GM19035 (cell line): ENCODE results near the gene ANKRD52.
"Not testable (repeated sequence)": the region's sequence is repeated elsewhere in the genome, so short reads cannot be mapped to it uniquely, and the experiment has no call there.

Source experiments
- ATAC-seq: cut with Tn5 transposase; IDR thresholded peaks from one replicate; pipeline ENCODE4 v1.9.1; 2021; ENCODE audit not compliant: unreplicated experiment

ANKRD52 gene

GRCh38 chr12:56258068-56258819 is at the start of gene ANKRD52:
TSS of gene ANKRD52 (minus strand) at chr12:56258384. CDS start at chr12:56258269, 115 bp downstream.
- ATAC-seq = peak; percentile 92

- ATAC-seq = no peak
Measured at GRCh38 chr12:56307221-56307965, 49.2 kb upstream of the ANKRD52 start.

- no peak for ATAC-seq
Measured at GRCh38 chr12:56304872-56305590, 46.8 kb upstream of the ANKRD52 start.

DNA sequence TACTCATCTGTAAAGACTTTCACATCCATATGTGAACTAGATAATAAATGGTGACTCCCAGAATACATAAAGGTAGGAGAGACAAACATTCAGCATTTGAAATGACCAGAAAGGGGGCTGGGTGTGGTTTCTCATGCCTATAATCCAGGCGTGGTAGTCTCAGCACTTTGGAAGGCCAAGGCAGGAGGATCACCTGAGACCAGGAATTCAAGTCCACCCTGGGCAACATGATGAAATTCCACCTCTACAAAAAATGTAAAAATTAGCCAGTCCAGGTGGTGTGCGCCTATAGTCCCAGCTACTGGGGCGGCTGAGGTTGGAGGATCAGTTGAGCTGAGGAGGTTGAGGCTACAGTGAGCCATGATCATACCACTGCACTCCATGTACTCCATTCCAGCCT is 46.1 kb upstream of the ANKRD52 start:
- no peak for ATAC-seq

DNA sequence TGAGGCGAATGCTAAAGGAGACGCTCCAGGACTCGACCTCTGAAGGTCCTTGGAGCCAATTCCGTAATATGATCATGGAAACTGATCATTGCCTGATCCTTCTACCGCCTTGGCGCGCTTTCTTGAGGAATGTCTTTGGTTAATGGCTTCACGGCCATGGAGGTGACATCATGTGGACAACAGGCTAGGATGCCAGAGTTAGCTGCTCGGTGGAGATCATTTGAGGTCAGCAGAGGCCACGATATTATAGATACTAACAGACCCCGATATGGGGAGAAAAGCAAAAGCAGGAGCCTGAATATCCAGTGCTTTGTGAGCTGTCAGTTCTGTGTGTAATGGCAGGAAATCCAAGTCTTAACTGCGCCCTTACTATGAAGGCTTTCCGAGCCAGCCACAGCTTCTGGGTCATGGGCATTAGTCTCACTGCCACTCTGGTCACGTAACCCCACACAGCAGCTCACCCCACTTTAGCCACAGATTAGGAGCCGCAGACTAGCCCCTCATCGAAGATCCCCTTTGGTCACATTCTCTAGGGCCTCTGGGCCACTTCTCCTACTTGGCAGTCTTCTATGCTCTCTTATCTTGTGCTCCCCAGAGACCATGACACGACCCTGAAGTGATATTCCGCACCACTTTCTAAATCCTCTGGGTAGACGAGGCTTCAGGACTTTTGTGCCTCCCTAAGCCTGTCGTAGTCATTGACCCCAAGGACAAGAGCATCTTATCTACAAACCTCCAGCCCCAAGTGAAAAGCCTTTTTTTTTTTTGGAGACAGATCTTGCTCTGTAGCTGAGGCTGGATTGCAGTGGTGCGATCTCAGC is 42.7 kb upstream of the ANKRD52 start:
- ATAC-seq = no peak

- ATAC-seq = peak; percentile 93
Measured at GRCh38 chr12:56299853-56300643, 41.9 kb upstream of the ANKRD52 start, which contains the start of gene CS. TSS of gene CS (minus strand) at chr12:56300330. CDS start at chr12:56300201, 129 bp downstream.

DNA sequence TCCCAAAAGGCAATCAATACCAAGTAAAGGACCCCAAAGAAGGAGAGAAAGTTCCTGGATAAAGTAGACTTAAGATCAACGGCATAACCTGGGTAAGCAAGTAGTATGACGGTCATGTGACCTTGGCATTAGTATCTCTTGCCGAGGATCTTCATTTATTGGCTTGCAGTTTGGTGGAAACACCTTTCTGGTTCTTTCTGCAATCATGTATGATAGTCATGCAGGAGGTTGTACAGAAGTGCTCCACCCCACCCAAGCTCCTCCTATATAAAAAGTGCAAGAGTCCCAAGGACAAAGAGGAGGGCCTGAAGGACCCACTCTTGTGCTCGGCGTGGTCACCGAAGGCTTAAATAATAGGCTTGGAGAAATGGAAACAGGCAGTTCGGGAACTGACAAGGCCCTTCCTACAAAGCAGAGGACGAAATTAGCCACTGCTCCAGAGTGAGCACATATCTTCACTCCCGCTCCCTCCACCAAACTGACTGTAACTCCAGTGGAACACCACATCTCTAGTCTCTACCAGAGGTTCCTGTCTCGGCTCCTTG is 41.2 kb upstream of the ANKRD52 start:
- ATAC-seq = peak; percentile 5

DNA sequence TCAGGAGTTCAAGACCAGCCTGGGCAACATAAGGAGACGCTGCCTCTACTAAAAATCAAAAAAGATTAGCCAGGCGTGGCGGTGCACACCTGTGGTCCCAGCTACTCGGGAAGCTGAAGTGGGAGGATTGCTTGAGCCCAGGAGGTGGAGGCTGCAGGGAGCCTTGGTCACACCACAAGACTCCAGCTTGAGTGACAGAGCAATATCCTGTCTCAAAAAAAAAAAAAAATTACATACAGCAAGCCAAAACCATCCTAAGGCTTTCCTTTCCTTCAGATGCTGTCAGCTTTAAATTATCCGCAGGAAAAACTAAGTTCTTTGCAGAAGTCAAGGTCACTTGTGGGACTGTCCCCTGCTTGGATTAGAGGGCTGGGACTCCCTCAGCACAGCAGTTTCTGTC is 40.6 kb upstream of the ANKRD52 start:
- ATAC-seq = no peak

DNA sequence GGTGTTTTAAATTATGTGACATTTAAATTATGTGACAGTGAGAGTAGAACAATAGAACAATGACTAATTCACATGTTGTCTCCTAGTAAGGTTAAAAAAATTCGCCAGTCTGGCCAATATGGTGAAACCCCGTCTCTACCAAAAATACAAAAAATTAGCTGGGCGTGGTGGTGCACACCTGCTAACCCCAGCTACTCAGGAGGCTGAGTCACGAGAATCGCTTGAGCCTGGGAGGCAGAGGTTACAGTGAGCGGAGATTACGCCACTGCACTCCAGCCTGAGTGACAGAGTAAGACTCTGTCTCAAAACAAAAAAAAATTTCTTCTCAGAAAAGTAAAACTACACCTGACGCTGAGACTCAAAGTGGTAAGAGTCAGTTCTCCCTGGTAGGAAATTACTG is 39.2 kb upstream of the ANKRD52 start:
- no peak for ATAC-seq

- no peak for ATAC-seq
Measured at GRCh38 chr12:56296295-56296694, 38.1 kb upstream of the ANKRD52 start.

GRCh38 chr12:56293795-56294194 is 35.6 kb upstream of the ANKRD52 start:
- no peak for ATAC-seq

DNA sequence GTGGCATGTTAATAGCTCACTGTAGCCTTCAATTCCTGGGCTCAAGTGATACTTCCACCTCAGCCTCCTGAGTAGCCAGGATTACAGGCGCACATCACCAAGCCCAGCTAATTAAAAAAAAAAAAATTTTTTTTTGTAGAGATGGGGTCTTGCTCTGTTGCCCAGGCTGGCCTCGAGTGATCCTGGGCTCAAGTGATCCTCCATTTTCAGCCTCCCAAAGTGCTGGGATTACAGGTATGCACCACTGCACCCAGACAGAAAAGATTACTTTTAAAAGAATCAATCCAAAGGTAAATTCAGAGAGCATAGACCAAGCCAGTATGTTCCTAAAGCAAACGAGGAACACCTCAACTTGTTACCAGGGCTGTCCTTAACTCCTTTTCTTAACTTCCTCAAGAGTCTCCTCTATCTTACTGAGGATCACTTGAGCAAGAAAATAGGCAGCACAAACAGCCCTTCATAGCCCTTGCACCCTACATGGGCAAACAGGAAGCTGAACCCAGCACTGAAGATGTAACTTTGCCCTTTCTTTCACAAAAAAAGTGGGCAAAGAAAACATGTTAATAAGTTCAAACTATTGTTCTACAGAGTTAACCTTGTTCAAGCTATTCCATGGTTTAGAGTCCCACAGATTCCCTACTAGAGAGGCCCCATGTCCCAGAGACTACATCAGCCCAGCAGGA is 30.7 kb upstream of the ANKRD52 start:
- no peak for ATAC-seq

DNA sequence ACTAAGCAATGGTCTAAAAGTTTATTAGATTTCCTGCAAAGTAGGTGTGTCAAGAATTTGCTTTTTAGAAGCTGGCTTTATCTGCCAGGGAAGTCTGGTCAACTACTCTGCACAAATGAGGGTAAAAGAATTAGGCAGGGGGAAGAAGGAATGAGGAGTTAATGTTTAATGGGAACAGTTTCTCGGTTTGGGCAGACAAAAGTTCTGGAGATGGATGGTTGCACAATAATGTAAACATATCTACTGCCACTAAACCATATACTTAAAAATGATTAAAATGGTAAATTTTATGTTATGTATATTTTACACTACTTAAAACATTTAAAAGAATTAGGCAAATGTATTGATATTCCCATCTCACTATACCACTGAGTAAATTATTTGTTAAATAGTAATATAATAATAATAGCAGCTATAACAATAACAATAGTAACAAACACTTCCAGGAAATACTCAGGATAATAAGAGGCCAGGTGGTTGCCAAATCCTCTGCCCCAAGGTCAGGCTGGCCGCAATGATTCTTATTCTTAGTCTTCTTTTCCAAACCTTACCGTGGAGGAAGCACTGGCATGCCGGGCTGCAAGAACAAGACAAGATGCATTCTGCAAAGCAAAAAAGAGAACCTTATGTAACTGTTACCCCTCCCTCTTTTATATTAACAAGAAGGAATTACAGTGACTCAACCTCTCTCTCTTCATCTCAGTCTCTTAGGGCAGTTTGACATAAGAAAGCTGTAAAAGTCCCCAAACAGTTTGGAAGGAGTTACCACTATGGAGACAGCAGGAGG is 28.1 kb upstream of the ANKRD52 start:
- ATAC-seq = no peak

- not testable (repeated sequence) for ATAC-seq
Measured at GRCh38 chr12:56284263-56284662, 26.1 kb upstream of the ANKRD52 start.

DNA sequence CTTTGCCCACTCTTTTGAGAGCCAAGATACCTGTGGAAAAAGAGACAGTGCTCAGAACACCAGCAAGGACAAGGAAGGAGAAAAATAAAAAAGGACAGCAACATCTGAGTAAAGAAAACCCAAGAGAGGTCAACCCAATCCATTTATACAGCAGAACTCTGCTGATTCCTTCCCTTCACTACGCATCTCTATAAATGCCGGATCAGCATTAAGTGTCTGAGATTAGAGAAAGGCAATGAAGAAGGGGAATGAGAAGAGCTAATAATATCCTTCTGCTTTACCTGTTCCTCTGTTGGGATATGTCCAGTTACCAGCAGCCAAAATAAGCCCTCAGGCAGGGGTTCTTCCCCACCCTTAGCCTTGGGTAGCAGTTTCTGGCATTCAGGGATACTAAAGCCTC is 24.4 kb upstream of the ANKRD52 start:
- ATAC-seq = no peak

DNA sequence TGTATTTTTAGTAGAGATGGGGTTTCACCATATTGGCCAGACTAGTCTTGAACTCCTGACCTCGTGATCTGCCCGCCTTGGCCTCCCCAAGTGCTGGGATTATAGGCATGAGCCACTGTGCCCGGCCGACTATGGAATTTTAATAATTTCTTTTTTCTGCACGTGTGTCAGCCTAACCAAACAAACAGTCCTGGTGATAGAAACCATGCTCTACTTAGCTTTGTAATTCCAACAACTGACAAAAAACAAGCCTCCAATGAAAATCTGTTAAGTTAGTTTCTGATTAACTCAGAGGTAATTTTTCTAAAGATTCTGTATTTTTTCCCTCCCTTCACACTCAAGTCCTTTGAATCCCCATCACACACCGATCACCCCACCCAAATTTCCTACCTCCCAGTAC is 23.8 kb upstream of the ANKRD52 start:
- ATAC-seq = no peak

DNA sequence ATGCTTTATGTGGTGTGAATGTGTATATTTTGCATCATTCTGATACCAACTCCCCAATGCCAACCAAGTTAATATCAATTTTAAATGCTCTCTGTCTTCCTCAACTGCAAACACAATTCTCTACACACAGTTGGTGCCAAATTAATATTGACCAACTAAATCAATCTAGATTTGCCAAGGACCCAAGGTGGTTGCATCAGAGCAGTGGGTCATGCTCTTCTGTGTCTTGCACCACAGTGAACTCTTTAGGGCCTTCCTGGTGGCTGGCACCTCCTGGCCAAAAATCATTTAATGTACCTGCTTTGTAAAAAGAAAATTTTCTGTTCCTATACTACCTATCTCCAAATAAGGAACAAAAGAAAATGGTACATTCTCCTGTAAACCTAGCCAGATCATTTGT is 22.7 kb upstream of the ANKRD52 start:
- no peak for ATAC-seq

GRCh38 chr12:56278905-56279304 is 20.7 kb upstream of the ANKRD52 start:
- ATAC-seq = no peak
